ENCODE results near the gene TBC1D8.
"Not testable (repeated sequence)": the region's sequence is repeated elsewhere in the genome, so short reads cannot be mapped to it uniquely, and the experiment has no call there.

Gene TBC1D8

DNA sequence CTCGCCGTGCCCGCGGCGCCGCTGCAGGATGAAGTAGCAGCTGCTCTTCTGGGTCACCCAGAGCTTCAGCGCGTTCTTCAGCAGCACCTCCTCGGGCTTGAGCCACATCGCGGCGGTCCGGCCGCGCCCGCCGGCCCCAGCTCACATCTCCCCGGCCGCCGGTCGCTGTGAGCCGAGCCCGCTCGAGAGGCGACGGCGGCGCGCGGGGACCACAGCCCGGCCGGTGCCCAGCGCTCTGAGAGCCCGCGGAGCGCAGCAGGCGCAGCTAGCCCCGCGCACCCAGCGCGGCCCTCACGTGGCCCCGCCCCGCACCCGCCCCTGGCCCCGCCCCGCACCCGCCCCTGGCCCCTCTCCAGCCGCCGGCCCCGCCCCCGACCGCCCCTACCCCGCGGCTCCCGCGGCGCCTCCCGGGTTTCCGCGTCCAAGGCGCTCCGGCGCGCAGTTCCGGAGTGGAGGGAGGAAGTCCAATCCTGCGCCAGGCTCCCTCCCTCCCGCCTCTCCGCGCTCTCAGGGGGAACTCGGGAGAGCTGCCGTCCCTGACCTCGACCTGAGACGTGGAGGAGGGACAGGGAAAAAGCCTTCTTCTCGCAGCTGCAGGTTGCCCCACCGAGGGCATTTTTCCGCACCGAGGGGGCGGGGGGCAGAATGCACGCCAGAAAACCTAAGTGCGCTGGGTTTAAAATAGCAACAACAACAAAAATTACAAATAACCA, at the start of gene TBC1D8:
TBC1D8 (minus strand) TSS at position 237 of the 713 bp plus-strand sequence; CDS start at position 108, 129 bp downstream.
- peak; percentile 44 for DNase-seq

GRCh38 chr2:101200676-101201075, 49.5 kb upstream of the TBC1D8 start:
- no peak for DNase-seq

GRCh38 chr2:101199251-101199791, 48.1 kb upstream of the TBC1D8 start:
- DNase-seq = no peak

DNA sequence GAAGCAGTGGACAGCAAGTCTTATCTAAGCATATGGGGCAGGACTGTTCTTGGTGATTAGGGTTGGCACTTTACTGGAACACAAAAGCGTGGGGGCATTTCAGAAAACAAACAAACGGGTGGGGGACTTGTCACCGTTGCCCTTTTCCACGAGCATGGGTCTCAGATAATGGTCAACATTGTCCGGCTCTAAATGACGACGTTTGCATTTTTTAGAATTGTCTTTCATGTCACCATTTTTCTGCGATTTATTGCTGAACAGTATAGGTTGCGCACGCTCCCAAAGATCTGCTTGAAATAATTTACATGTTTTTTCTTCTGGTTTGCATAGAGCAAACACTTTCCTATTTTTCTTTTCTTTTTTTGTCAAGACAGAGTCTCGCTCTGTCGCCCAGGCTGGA, 46.6 kb upstream of the TBC1D8 start:
- DNase-seq = no peak

DNA sequence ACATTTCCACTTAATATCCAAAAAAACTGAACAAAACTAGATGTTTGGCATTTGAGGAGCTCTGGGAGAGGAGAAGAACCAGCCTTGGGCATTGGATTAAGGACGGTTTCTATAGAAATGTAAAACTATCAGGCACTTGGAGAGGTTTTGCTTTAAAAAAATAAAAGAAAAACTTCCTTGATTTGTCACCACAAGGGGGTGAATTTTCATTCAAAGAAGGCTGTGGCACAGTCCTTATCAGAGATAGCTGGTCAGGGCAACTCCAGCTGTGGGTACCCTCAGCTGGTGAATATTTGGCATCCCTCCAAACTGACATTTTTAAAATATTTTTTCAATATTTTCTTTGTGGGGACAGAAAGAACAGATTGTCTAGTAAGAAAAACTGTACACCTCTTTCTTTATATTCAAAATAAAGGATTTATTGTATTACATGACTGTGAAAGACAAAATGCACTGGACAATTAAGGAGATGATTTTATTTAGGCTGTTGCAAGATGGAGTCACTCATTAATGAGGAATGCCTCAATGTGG, 46.1 kb upstream of the TBC1D8 start:
- DNase-seq = no peak

GRCh38 chr2:101195871-101196661, 44.9 kb upstream of the TBC1D8 start:
- DNase-seq = no peak

GRCh38 chr2:101193033-101193626, 41.9 kb upstream of the TBC1D8 start:
- no peak for DNase-seq

DNA sequence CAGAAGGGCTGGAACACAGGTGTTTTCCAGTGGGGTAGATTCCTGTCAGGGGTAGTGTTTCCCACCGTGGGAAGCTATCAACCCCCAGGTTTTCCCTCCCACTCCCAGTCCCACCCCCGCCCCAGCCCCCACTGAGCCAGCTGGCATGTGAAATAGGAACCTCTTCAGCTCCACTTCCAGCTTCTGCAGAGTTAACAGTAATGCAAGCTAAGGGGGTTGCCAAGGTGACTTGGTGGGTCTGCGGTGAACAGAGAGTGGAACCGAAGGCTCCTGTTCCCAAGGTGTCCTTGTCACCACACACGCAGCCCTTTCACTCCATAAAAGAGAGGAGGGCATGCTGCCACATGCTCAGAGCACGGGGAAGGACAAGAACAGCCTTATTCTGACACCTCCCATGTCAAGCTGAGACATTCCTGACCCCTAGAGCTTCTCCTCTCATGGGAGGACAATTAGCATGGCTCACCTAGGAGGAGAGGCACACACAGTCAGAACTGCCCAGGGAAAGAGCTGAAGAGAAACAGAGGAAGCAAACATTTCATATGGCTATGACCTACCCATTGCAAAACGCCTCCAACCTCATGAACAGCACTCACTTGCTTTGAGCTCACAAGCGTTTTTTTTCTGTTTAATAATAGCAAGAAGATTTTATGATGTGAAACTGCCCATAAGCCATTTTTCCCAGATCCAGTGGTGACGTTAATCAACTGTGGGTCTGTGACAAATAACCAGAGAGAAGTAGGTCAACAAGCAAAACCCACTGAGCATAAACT, 39.8 kb upstream of the TBC1D8 start:
- no peak for DNase-seq

- DNase-seq = no peak
These were observed 37.7 kb upstream of the TBC1D8 start for GRCh38 chr2:101188683-101189405.

DNA sequence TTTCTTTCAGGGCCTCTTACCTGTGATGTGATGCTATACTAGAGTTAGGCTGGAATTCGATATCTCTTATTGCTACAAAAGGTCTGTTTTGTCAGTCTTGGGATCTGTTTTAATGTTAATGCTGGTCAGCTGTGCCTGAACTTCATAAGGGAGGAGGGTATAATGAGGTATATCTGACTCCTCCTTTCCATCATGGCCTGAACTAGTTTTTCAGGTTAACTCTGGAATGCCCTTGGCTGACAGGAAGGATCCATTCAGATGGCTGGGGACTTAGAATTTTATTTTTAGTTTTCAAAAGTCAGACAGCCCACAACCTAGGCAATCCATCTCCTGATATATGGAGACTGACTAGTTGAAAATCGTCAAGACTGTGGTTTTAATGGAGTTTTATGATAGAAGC, 35.9 kb upstream of the TBC1D8 start:
- no peak for DNase-seq

- DNase-seq = no peak
These were observed 34.5 kb upstream of the TBC1D8 start for GRCh38 chr2:101185656-101186055.

DNA sequence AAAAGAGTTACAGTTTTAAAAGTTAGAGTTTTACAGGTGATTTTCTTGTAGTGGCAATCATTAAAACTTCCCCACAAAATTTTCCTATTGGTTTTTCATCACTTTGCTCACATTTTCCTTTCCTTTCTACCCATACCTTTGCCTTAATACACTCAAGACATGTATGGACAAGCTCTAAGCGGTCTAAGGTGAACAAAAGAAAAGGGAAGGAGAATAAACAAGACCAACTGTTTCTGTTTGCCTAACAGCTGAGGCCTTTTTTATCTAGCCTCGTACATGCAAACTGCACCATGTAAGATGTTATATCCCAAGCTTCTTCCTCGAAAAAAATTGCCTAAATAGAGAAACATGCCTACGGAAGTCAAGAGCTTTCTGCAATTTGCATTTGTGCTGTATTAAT, 33.9 kb upstream of the TBC1D8 start:
- DNase-seq = no peak

- DNase-seq = no peak
These were observed 28.8 kb upstream of the TBC1D8 start for GRCh38 chr2:101179982-101180381.

- no peak for DNase-seq
These were observed 25.6 kb upstream of the TBC1D8 start for GRCh38 chr2:101176803-101177202.

- no peak for DNase-seq
These were observed 24.8 kb upstream of the TBC1D8 start for GRCh38 chr2:101175991-101176390.

GRCh38 chr2:101173707-101174295, 22.6 kb upstream of the TBC1D8 start:
- no peak for DNase-seq

GRCh38 chr2:101169822-101170221, 18.6 kb upstream of the TBC1D8 start:
- DNase-seq = not testable (repeated sequence)

DNA sequence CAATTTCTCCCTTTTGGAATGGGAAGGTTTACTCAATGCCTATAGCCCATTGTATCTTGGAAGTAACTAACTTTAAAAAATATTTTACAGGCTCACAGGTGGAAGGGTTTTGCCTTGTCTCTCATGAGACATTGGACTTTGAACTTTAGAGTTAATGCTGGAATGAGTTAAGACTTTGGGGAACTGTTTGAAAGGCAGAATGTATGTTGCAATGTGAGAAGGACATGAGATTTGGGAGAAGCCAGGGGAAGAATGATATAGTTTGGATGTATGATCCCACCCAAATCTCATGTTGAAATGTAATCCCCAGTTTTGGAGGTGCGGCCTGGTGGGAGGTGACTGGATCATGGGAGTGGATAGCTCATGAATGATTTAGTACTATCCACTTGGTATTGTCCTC, 17.5 kb upstream of the TBC1D8 start:
- DNase-seq = no peak

GRCh38 chr2:101167532-101167931, 16.4 kb upstream of the TBC1D8 start:
- not testable (repeated sequence) for DNase-seq

DNA sequence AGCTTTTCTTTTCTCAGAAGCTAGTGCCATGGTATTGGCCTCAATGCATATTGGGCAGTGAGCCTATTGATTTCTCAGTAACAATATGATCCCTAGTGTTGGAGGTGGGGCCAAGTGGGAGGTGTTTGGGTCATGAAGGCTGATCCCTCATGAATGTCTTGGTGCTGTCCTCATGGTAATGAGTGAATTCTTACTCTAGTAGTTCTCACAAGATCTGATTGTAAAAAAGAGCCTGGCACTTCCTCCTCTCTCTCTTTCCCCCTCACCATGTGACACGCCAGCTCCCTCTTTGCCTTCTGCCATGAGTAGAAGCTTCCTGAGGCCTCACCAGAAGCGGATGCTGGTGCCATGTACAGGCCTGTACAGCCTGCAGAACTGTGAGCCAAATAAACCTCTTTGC, 12.8 kb upstream of the TBC1D8 start:
- no peak for DNase-seq

DNA sequence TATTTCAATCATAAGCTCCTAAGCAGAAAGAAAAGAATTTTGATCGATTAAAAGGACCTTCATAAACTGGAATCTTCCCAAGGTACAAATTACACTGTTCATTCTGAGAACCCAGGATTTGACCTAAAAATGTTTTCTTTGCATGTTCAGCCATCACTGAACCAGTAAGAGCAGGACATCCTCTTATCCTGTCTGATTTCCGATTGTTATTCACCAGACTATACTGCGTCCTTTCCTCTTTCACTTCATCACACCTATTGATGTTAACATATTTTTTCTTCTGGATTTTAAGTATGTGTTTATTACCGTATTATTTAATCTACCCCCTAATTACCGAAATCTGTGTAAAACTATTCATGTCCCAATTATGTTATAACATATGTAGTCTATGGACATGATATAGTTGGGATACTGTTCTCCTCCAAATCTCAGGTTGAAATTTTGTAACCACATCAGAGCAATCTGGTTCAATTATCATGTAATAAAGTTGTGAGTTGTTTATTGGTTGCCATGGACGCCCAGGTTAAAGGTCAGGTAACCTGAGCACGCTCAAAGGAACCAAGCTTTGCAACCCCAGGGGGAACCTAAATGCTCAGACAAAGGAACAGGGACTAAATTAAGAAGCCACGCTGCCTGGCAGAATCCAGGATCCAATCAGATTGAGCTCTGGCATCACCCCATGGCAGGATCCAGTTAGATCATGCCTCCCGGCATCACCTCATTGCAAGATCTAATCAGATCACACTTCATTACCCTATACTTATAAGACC, 11.6 kb upstream of the TBC1D8 start:
- no peak for DNase-seq

Data from activated CD4-positive, alpha-beta T cell treated with anti-CD3 and anti-CD28 coated beads, Interleukin-2, amount 50 U/mL, for 1 hour (primary cell).